ENCODE measurements around the gene ZNRD2. TPM values are rescaled to one million over a fixed set of nuclear protein-coding genes. Genes with fewer than 3 reads are reported as not detected.

The ZNRD2 gene
- total RNA-seq, 1 experiment from 2014 or later: 45.8 TPM

GRCh38 chr11:65524014-65524740, 46.1 kb upstream of the ZNRD2 start:
- no peak overlapping the region for H3K27ac ChIP-seq (ENCODE audit: insufficient read length, low read depth, low read length)
- no peaks in the 10 kb centered on the region for H4K20me1 ChIP-seq (ENCODE audit: control insufficient read depth, insufficient read depth, insufficient read length)
- Mint-ChIP-seq H3K4me3 (peak overlapping the region; percentile 55 to 75; a peak in 4 of 5 replicates), H3K27ac (no peak overlapping the region; a peak in 2 of 7 replicates), H3K4me1 (peaks cover 24 to 34% of the 10 kb centered on the region in 2 experiments), H3K9me3 (no peaks in the 10 kb centered on the region), H3K27me3 (ENCODE audit: low read depth) (peaks cover 18% of the 10 kb centered on the region), H3K36me3 (ENCODE audit: insufficient read depth in 1 of 3, low read depth in 3 of 3) (peaks cover 9 to 16% (median 14%) of the 10 kb centered on the region in 3 experiments)
- H3T11ph ChIP-seq (ENCODE audit: low read length): no peak overlapping the region
- H2BK12ac ChIP-seq (ENCODE audit: insufficient read length, low read depth, low read length): no peak overlapping the region
- no peaks in the 10 kb centered on the region; the same call in 1 of the 2 replicates for H3K4me1 ChIP-seq (ENCODE audit: insufficient read depth, low read length)
- H3K9me3 ChIP-seq (ENCODE audit: control insufficient read depth, low read depth, low read length): no peaks in the 10 kb centered on the region
- no peak overlapping the region for H2BK20ac ChIP-seq (ENCODE audit: low read depth, low read length, poor library complexity, severe bottlenecking)
- no CpG with 5 or more reads among the region's 12 CpGs for WGBS (ENCODE audit: extremely low coverage, insufficient read length, low lambda C conversion rate)
- no peak overlapping the region for H2BK15ac ChIP-seq (ENCODE audit: low read depth, low read length)
- no peak overlapping the region for H3K14ac ChIP-seq (ENCODE audit: insufficient read depth, low read length)
- no peak overlapping the region for H2BK5ac ChIP-seq (ENCODE audit: insufficient read length, low read length)
- H3K18ac ChIP-seq (ENCODE audit: insufficient read length, low read depth, low read length): no peak overlapping the region
- H3K4ac ChIP-seq (ENCODE audit: low read depth, low read length): no peak overlapping the region
- no peak overlapping the region for H2AFZ ChIP-seq (ENCODE audit: low read length)
- H2AK5ac ChIP-seq (ENCODE audit: insufficient read length, low read length): no peak overlapping the region
- no peak overlapping the region for H2BK120ac ChIP-seq (ENCODE audit: low read depth, low read length, poor library complexity, severe bottlenecking)
- DNase-seq: no peak
- no peak for TF ChIP-seq CTCF (conservative IDR thresholded peaks at IDR 0.05)
- no peak overlapping the region for H3K9ac ChIP-seq (ENCODE audit: extremely low read depth, insufficient read length, low read length)
- H4K8ac ChIP-seq (replicated peaks; ENCODE audit: insufficient read length, low read depth, low read length): no peak overlapping the region
- H3K23me2 ChIP-seq (ENCODE audit: insufficient read length, low read depth, low read length, poor library complexity, severe bottlenecking): peaks cover 4% of the 10 kb centered on the region
- H4K91ac ChIP-seq (ENCODE audit: insufficient read length, low read depth, low read length): no peak overlapping the region
- H3K23ac ChIP-seq (ENCODE audit: insufficient read length, low read depth, low read length): no peak overlapping the region
- H3K4me2 ChIP-seq (ENCODE audit: insufficient read depth, insufficient read length, low read length): peak overlapping the region; percentile 41
- H3K79me2 ChIP-seq (ENCODE audit: insufficient read depth, low read length): no peaks in the 10 kb centered on the region; the same call in 1 of the 2 replicates
- H3K79me1 ChIP-seq (ENCODE audit: insufficient read depth, low read depth, low read length, poor library complexity, severe bottlenecking): no peaks in the 10 kb centered on the region
- no peak overlapping the region for H4K5ac ChIP-seq (ENCODE audit: insufficient read length, low read depth, low read length)
- H3K27me3 ChIP-seq (ENCODE audit: insufficient read depth, low read length): no peaks in the 10 kb centered on the region
- H3K56ac ChIP-seq (ENCODE audit: insufficient read length, low read depth, low read length): no peak overlapping the region

Data from H9 (cell line).